HG02623 (cell line): Measurements from ENCODE around the gene CNPPD1.

Experiments
- ATAC-seq: cut with Tn5 transposase; IDR thresholded peaks from one replicate; pipeline ENCODE4 v1.9.1; 2021; ENCODE audit warnings: moderate library complexity; ENCODE audit not compliant: unreplicated experiment

The CNPPD1 gene

GRCh38 chr2:219123356-219124135 lies 53.2 kb downstream of the CNPPD1 start:
- no peak for ATAC-seq

- no peak for ATAC-seq
Measured at GRCh38 chr2:219122202-219122980, 54.3 kb downstream of the CNPPD1 start.
